K562 (cell line): Measurements from ENCODE around the gene PPP1R12C. TPM values are rescaled to one million over a fixed set of nuclear protein-coding genes. Genes with fewer than 3 reads are reported as not detected.

Experiments
- CBFA2T2 ChIP-seq: fragments of 450-650 bp; conservative IDR thresholded peaks from 2 replicates; pipeline ENCODE4 v1.6.1; 2017; ENCODE audit warnings: mild to moderate bottlenecking
- CTBP1 ChIP-seq: fragments of 450-650 bp; IDR thresholded peaks from 2 replicates; pipeline ENCODE4 v1.6.1; 2016; ENCODE audit warnings: borderline replicate concordance
- CXXC5 ChIP-seq: fragments of 250-450 bp; sonication (Bioruptor Pico); IDR thresholded peaks from 2 replicates; pipeline ENCODE4 v1.8.0; 2022; ENCODE audit warnings: inconsistent platforms, mild to moderate bottlenecking, moderate library complexity
- DIDO1 ChIP-seq: fragments of 450-650 bp; IDR thresholded peaks from 2 replicates; pipeline ENCODE4 v1.6.1; 2016; ENCODE audit warnings: low read depth, missing biosample characterization, missing genetic modification characterization
- EWSR1 ChIP-seq: fragments of 450-650 bp; IDR thresholded peaks from 2 replicates; pipeline ENCODE4 v1.6.1; 2018; ENCODE audit warnings: borderline replicate concordance, mild to moderate bottlenecking, low read depth, moderate library complexity; ENCODE audit not compliant: partially characterized antibody
- FOXK1 ChIP-seq: sonication (generic); formaldehyde crosslinking; IDR thresholded peaks from 2 replicates; pipeline ENCODE4 v1.8.0; 2022; ENCODE audit warnings: missing genetic modification reagents, mild to moderate bottlenecking, borderline replicate concordance
- MAFF ChIP-seq: IDR thresholded peaks from 2 replicates; pipeline ENCODE4 v1.6.1; 2012; ENCODE audit warnings: low read length, improper control_type of control experiment
- MEIS2 ChIP-seq: fragments of 450-650 bp; IDR thresholded peaks from 2 replicates; pipeline ENCODE4 v1.6.1; 2014; ENCODE audit warnings: mild to moderate bottlenecking; ENCODE audit not compliant: partially characterized antibody
- MYNN ChIP-seq, 2 experiments: sonication (generic); formaldehyde crosslinking in 1 of 2; IDR thresholded peaks; 2 replicates each; pipeline versions ENCODE4 v1.5.0 to v1.6.1; 2016 to 2020; ENCODE audit warnings: antibody characterized with exemption in 1 of 2, missing genetic modification reagents in 1 of 2
- NCOA2 ChIP-seq, 2 experiments: fragments of 450-650 bp; IDR thresholded peaks; 2 replicates each; pipeline ENCODE4 v1.6.1; 2018; ENCODE audit warnings: mild to moderate bottlenecking in 2 of 2, moderate library complexity in 1 of 2; ENCODE audit not compliant: partially characterized antibody in 2 of 2
- NR2F6 ChIP-seq: fragments of 450-650 bp; formaldehyde crosslinking; IDR thresholded peaks from 2 replicates; pipeline ENCODE4 v1.4.0; 2020; ENCODE audit warnings: mild to moderate bottlenecking
- SMAD4 ChIP-seq: fragments of 250-450 bp; sonication (Bioruptor Pico); conservative IDR thresholded peaks from 2 replicates; pipeline ENCODE4 v1.8.0; 2021; ENCODE audit warnings: inconsistent platforms, mild to moderate bottlenecking, moderate library complexity
- SNIP1 ChIP-seq: fragments of 450-650 bp; IDR thresholded peaks from 2 replicates; pipeline ENCODE4 v1.7.1; 2017; ENCODE audit warnings: low read depth, mild to moderate bottlenecking
- TCF3 ChIP-seq: sonication (generic); formaldehyde crosslinking; IDR thresholded peaks from 2 replicates; pipeline ENCODE4 v1.4.0; 2020; ENCODE audit warnings: mild to moderate bottlenecking, missing genetic modification reagents
- TCF7L2 ChIP-seq: fragments of 150-350 bp; IDR thresholded peaks from 2 replicates; pipeline ENCODE4 v1.6.1; 2016; ENCODE audit warnings: low read depth, mild to moderate bottlenecking, low read length, moderate library complexity
- ZKSCAN1 ChIP-seq: fragments of 150-350 bp; IDR thresholded peaks from 2 replicates; pipeline ENCODE4 v1.6.1; 2016; ENCODE audit warnings: low read depth, low read length
- ZKSCAN3 ChIP-seq: fragments of 250-450 bp; sonication (Bioruptor Pico); IDR thresholded peaks from 2 replicates; pipeline ENCODE4 v1.4.0; 2020
- ZNF143 ChIP-seq: sonication (generic); formaldehyde crosslinking; IDR thresholded peaks from 2 replicates; pipeline ENCODE4 v1.9.0; 2022; ENCODE audit warnings: mild to moderate bottlenecking, missing genetic modification reagents
- ZNF3 ChIP-seq: fragments of 250-450 bp; sonication (Bioruptor Pico); IDR thresholded peaks from 2 replicates; pipeline ENCODE4 v1.5.0; 2021; ENCODE audit warnings: mild to moderate bottlenecking, moderate library complexity
- ZNF384 ChIP-seq: IDR thresholded peaks from 2 replicates; pipeline ENCODE4 v1.6.1; 2012; ENCODE audit warnings: low read depth, low read length, improper control_type of control experiment
- ZNF551 ChIP-seq: fragments of 250-450 bp; sonication (Bioruptor Pico); IDR thresholded peaks from 2 replicates; pipeline ENCODE4 v1.5.0; 2021; ENCODE audit warnings: mild to moderate bottlenecking, moderate library complexity
- ZNF830 ChIP-seq: fragments of 250-450 bp; sonication (Bioruptor Pico); IDR thresholded peaks from 2 replicates; pipeline ENCODE4 v1.5.0; 2021; ENCODE audit warnings: mild to moderate bottlenecking
- polyA plus RNA-seq, 8 experiments: library from polyadenylated mRNA; depleted of rRNA in 4 of 8; stranded (reverse) in 5 of 8; unstranded in 3 of 8; fragments of >200 nt; fragmentation: Nextera tagmentation in 2 of 8; fragmentation: Illumina TruSeq in 1 of 8; extraction: Ambion mirVana in 2 of 8; extraction: Trizol in 1 of 8; gene quantifications; 2 replicates each; pipeline versions ENCODE4 v1.2.1 to v1.2.3, GENCODE V29; 2011 to 2014; ENCODE audit warnings: inconsistent platforms in 1 of 8, missing spikeins in 1 of 8
- total RNA-seq, 7 experiments: library from RNA; depleted of rRNA in 6 of 7; stranded (reverse); fragments of >200 nt in 6 of 7; fragmentation: Illumina TruSeq in 2 of 7; extraction: Trizol in 2 of 7; gene quantifications; 2 replicates each; pipeline versions ENCODE4 v1.2.1 to v1.2.3, GENCODE V29; 2011 to 2021; ENCODE audit warnings: low replicate concordance in 1 of 7
- TF ChIP-seq, protein P1 (sequence below): sonication (generic); formaldehyde crosslinking; IDR thresholded peaks from 2 replicates; pipeline ENCODE4 v1.5.0; 2020; ENCODE audit warnings: missing genetic modification reagents
- TF ChIP-seq, protein P2 (sequence below): sonication (generic); formaldehyde crosslinking; IDR thresholded peaks from 2 replicates; pipeline ENCODE4 v1.8.0; 2022; ENCODE audit warnings: mild to moderate bottlenecking, missing genetic modification reagents
- TF ChIP-seq, protein P3 (sequence below): fragments of 450-650 bp; formaldehyde crosslinking; IDR thresholded peaks from 2 replicates; pipeline ENCODE4 v1.4.0; 2020; ENCODE audit warnings: mild to moderate bottlenecking, moderate library complexity

PPP1R12C gene
- total and polyA plus RNA-seq, 9 of the 15 experiments (the other 6 are each of a cell fraction or from before 2014, with no cell fraction given): 1.8 to 136 (median 33.7) TPM

DNA sequence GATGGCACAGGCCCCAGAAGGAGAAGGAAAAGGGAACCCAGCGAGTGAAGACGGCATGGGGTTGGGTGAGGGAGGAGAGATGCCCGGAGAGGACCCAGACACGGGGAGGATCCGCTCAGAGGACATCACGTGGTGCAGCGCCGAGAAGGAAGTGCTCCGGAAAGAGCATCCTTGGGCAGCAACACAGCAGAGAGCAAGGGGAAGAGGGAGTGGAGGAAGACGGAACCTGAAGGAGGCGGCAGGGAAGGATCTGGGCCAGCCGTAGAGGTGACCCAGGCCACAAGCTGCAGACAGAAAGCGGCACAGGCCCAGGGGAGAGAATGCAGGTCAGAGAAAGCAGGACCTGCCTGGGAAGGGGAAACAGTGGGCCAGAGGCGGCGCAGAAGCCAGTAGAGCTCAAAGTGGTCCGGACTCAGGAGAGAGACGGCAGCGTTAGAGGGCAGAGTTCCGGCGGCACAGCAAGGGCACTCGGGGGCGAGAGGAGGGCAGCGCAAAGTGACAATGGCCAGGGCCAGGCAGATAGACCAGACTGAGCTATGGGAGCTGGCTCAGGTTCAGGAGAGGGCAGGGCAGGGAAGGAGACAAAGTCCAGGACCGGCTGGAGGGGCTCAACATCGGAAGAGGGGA, 1.1 kb downstream of the PPP1R12C start (continued):
- no peak for TF ChIP-seq NCOA2 (IDR thresholded peaks at IDR 0.05; ENCODE audit: partially characterized antibody in 2 of 2)
- no peak for TF ChIP-seq CXXC5 (CRISPR knock-in tag)
- no peak for TF ChIP-seq MYNN (IDR thresholded peaks at IDR 0.05)
- no peak for TF ChIP-seq MYNN (CRISPR knock-in tag; IDR thresholded peaks at IDR 0.05)
- no peak for TF ChIP-seq ZNF3 (CRISPR knock-in tag)
- peak; percentile 13; the same call in 1 of the 2 replicates for TF ChIP-seq ZNF143 (CRISPR knock-in tag)
- TF ChIP-seq ZNF551 (CRISPR knock-in tag): no peak
- TF ChIP-seq ZKSCAN3 (CRISPR knock-in tag): no peak
- TF ChIP-seq, protein P1, sequence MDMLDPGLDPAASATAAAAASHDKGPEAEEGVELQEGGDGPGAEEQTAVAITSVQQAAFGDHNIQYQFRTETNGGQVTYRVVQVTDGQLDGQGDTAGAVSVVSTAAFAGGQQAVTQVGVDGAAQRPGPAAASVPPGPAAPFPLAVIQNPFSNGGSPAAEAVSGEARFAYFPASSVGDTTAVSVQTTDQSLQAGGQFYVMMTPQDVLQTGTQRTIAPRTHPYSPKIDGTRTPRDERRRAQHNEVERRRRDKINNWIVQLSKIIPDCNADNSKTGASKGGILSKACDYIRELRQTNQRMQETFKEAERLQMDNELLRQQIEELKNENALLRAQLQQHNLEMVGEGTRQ (CRISPR knock-in tag): peak; percentile 94
- TF ChIP-seq FOXK1 (CRISPR knock-in tag): no peak
- TF ChIP-seq MAFF: no peak
- TF ChIP-seq, protein P2, sequence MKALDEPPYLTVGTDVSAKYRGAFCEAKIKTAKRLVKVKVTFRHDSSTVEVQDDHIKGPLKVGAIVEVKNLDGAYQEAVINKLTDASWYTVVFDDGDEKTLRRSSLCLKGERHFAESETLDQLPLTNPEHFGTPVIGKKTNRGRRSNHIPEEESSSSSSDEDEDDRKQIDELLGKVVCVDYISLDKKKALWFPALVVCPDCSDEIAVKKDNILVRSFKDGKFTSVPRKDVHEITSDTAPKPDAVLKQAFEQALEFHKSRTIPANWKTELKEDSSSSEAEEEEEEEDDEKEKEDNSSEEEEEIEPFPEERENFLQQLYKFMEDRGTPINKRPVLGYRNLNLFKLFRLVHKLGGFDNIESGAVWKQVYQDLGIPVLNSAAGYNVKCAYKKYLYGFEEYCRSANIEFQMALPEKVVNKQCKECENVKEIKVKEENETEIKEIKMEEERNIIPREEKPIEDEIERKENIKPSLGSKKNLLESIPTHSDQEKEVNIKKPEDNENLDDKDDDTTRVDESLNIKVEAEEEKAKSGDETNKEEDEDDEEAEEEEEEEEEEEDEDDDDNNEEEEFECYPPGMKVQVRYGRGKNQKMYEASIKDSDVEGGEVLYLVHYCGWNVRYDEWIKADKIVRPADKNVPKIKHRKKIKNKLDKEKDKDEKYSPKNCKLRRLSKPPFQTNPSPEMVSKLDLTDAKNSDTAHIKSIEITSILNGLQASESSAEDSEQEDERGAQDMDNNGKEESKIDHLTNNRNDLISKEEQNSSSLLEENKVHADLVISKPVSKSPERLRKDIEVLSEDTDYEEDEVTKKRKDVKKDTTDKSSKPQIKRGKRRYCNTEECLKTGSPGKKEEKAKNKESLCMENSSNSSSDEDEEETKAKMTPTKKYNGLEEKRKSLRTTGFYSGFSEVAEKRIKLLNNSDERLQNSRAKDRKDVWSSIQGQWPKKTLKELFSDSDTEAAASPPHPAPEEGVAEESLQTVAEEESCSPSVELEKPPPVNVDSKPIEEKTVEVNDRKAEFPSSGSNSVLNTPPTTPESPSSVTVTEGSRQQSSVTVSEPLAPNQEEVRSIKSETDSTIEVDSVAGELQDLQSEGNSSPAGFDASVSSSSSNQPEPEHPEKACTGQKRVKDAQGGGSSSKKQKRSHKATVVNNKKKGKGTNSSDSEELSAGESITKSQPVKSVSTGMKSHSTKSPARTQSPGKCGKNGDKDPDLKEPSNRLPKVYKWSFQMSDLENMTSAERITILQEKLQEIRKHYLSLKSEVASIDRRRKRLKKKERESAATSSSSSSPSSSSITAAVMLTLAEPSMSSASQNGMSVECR (CRISPR knock-in tag): no peak; the same call in none of the 2 replicates
- TF ChIP-seq ZNF830 (CRISPR knock-in tag): no peak
- TF ChIP-seq CBFA2T2: peak; percentile 56
- no peak for TF ChIP-seq TCF7L2
- TF ChIP-seq CTBP1: peak; percentile 95
- TF ChIP-seq EWSR1: no peak
- TF ChIP-seq SMAD4 (CRISPR knock-in tag): no peak
- no peak for TF ChIP-seq ZNF384
- TF ChIP-seq MEIS2: no peak
- no peak for TF ChIP-seq TCF3 (CRISPR knock-in tag)
- TF ChIP-seq, protein P3, sequence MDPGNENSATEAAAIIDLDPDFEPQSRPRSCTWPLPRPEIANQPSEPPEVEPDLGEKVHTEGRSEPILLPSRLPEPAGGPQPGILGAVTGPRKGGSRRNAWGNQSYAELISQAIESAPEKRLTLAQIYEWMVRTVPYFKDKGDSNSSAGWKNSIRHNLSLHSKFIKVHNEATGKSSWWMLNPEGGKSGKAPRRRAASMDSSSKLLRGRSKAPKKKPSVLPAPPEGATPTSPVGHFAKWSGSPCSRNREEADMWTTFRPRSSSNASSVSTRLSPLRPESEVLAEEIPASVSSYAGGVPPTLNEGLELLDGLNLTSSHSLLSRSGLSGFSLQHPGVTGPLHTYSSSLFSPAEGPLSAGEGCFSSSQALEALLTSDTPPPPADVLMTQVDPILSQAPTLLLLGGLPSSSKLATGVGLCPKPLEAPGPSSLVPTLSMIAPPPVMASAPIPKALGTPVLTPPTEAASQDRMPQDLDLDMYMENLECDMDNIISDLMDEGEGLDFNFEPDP: no peak
- peak; percentile 44; the same call in 1 of the 2 replicates for TF ChIP-seq NR2F6 (CRISPR knock-in tag)
- TF ChIP-seq DIDO1: no peak
- TF ChIP-seq SNIP1: no peak
- TF ChIP-seq ZKSCAN1: 0 out of 2 replicates have a peak, but pooled peaks have one; percentile 26
